K562 (cell line): Measurements from ENCODE around the gene ENC1. TPM values are rescaled to one million over a fixed set of nuclear protein-coding genes. Genes with fewer than 3 reads are reported as not detected.

Experiments
- CBX1 ChIP-seq: sonication (generic); IDR thresholded peaks from 2 replicates; pipeline ENCODE4 v1.6.1; 2016; ENCODE audit warnings: antibody characterized with exemption, low read depth, mild to moderate bottlenecking
- FOXP4 ChIP-seq: sonication (generic); formaldehyde crosslinking; IDR thresholded peaks from 2 replicates; pipeline ENCODE4 v1.8.0; 2022; ENCODE audit warnings: mild to moderate bottlenecking, missing genetic modification reagents, borderline replicate concordance
- KAT7 ChIP-seq: sonication (generic); formaldehyde crosslinking; IDR thresholded peaks from 2 replicates; pipeline ENCODE4 v1.8.0; 2022; ENCODE audit warnings: missing genetic modification reagents, mild to moderate bottlenecking, borderline replicate concordance
- KDM5B ChIP-seq: fragments of 200-600 bp; sonication (generic); IDR thresholded peaks from 2 replicates; pipeline ENCODE4 v1.6.1; 2012; ENCODE audit warnings: low read depth, mild to moderate bottlenecking, moderate library complexity, low read length, control low read depth, inconsistent platforms; ENCODE audit not compliant: insufficient replicate concordance
- RBBP5 ChIP-seq: fragments of 200-600 bp; sonication (generic); IDR thresholded peaks from 2 replicates; pipeline ENCODE4 v1.6.1; 2012; ENCODE audit warnings: borderline replicate concordance, mild to moderate bottlenecking, low read length, control low read depth, inconsistent platforms; ENCODE audit not compliant: insufficient read depth, poor library complexity, severe bottlenecking
- SMAD4 ChIP-seq: fragments of 250-450 bp; sonication (Bioruptor Pico); conservative IDR thresholded peaks from 2 replicates; pipeline ENCODE4 v1.8.0; 2021; ENCODE audit warnings: inconsistent platforms, mild to moderate bottlenecking, moderate library complexity
- VEZF1 ChIP-seq: fragments of 200-800 bp; sonication (Bioruptor generic); IDR thresholded peaks from 2 replicates; pipeline ENCODE4 v1.6.1; 2017; ENCODE audit warnings: missing genetic modification characterization, missing compliant biosample characterization
- ZBTB7A ChIP-seq: IDR thresholded peaks from 2 replicates; pipeline ENCODE4 v1.6.1; 2011; ENCODE audit warnings: low read depth, mild to moderate bottlenecking, low read length, moderate library complexity, borderline replicate concordance; ENCODE audit not compliant: control insufficient read depth
- ZFP36 ChIP-seq: fragments of 150-350 bp; IDR thresholded peaks from 2 replicates; pipeline ENCODE4 v1.6.1; 2018; ENCODE audit warnings: low read length, low read depth; ENCODE audit not compliant: partially characterized antibody
- ZNF561 ChIP-seq: fragments of 450-650 bp; formaldehyde crosslinking; conservative IDR thresholded peaks from 2 replicates; pipeline ENCODE4 v1.4.0; 2020; ENCODE audit warnings: mild to moderate bottlenecking, moderate library complexity
- ZNF609 ChIP-seq: sonication (generic); formaldehyde crosslinking; IDR thresholded peaks from 2 replicates; pipeline ENCODE4 v1.8.1; 2023; ENCODE audit warnings: missing genetic modification reagents, mild to moderate bottlenecking, borderline replicate concordance
- polyA plus RNA-seq, 8 experiments: library from polyadenylated mRNA; depleted of rRNA in 4 of 8; stranded (reverse) in 5 of 8; unstranded in 3 of 8; fragments of >200 nt; fragmentation: Nextera tagmentation in 2 of 8; fragmentation: Illumina TruSeq in 1 of 8; extraction: Ambion mirVana in 2 of 8; extraction: Trizol in 1 of 8; gene quantifications; 2 replicates each; pipeline versions ENCODE4 v1.2.1 to v1.2.3, GENCODE V29; 2011 to 2014; ENCODE audit warnings: inconsistent platforms in 1 of 8, missing spikeins in 1 of 8
- total RNA-seq, 7 experiments: library from RNA; depleted of rRNA in 6 of 7; stranded (reverse); fragments of >200 nt in 6 of 7; fragmentation: Illumina TruSeq in 2 of 7; extraction: Trizol in 2 of 7; gene quantifications; 2 replicates each; pipeline versions ENCODE4 v1.2.1 to v1.2.3, GENCODE V29; 2011 to 2021; ENCODE audit warnings: low replicate concordance in 1 of 7
- TF ChIP-seq, protein P1 (sequence below): sonication (generic); formaldehyde crosslinking; IDR thresholded peaks from 2 replicates; pipeline ENCODE4 v1.8.0; 2022; ENCODE audit warnings: missing genetic modification reagents, mild to moderate bottlenecking, moderate library complexity, borderline replicate concordance
- TF ChIP-seq, protein P2 (sequence below): sonication (generic); formaldehyde crosslinking; IDR thresholded peaks from 2 replicates; pipeline ENCODE4 v1.9.0; 2022; ENCODE audit warnings: mild to moderate bottlenecking, missing genetic modification reagents
- TF ChIP-seq, protein P3 (sequence below): fragments of 450-650 bp; formaldehyde crosslinking; IDR thresholded peaks from 2 replicates; pipeline ENCODE4 v1.4.0; 2020; ENCODE audit warnings: mild to moderate bottlenecking, moderate library complexity

ENC1 gene
- total and polyA plus RNA-seq, 9 of the 15 experiments (the other 6 are each of a cell fraction or from before 2014, with no cell fraction given), result 0.17 to 3.2 (median 0.97) TPM

GRCh38 chr5:74640450-74640953 is at the start of gene ENC1 (continued):
- TF ChIP-seq SMAD4 (CRISPR knock-in tag), result peak; percentile 77
- TF ChIP-seq RBBP5, result peak; percentile 12
- peak; percentile 64; the same call in 1 of the 2 replicates for TF ChIP-seq ZNF609 (CRISPR knock-in tag)
- no peak for TF ChIP-seq ZFP36
- TF ChIP-seq VEZF1 (CRISPR knock-in tag), result peak; percentile 75
- TF ChIP-seq KDM5B, result peak; percentile 39
- TF ChIP-seq ZNF561 (CRISPR knock-in tag), result no peak
- TF ChIP-seq, protein P1, sequence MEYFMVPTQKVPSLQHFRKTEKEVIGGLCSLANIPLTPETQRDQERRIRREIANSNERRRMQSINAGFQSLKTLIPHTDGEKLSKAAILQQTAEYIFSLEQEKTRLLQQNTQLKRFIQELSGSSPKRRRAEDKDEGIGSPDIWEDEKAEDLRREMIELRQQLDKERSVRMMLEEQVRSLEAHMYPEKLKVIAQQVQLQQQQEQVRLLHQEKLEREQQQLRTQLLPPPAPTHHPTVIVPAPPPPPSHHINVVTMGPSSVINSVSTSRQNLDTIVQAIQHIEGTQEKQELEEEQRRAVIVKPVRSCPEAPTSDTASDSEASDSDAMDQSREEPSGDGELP, result peak; percentile 46; the same call in 1 of the 2 replicates
- TF ChIP-seq, protein P2, sequence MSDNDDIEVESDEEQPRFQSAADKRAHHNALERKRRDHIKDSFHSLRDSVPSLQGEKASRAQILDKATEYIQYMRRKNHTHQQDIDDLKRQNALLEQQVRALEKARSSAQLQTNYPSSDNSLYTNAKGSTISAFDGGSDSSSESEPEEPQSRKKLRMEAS, result peak; percentile 46
- TF ChIP-seq, protein P3, sequence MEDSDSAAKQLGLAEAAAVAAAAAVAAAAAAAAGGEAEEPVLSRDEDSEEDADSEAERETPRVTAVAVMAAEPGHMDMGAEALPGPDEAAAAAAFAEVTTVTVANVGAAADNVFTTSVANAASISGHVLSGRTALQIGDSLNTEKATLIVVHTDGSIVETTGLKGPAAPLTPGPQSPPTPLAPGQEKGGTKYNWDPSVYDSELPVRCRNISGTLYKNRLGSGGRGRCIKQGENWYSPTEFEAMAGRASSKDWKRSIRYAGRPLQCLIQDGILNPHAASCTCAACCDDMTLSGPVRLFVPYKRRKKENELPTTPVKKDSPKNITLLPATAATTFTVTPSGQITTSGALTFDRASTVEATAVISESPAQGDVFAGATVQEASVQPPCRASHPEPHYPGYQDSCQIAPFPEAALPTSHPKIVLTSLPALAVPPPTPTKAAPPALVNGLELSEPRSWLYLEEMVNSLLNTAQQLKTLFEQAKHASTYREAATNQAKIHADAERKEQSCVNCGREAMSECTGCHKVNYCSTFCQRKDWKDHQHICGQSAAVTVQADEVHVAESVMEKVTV (CRISPR knock-in tag), result peak; percentile 38; the same call in 1 of the 2 replicates
- TF ChIP-seq KAT7, result peak; percentile 89; the same call in 1 of the 2 replicates
- TF ChIP-seq CBX1, result no peak
- TF ChIP-seq ZBTB7A, result peak; percentile 45; the same call in 1 of the 2 replicates
- TF ChIP-seq FOXP4, result 0 out of 2 replicates have a peak, but pooled peaks have one; percentile 38
